Dermis microvascular lymphatic vessel endothelial cell (primary cell): ENCODE measurements around the gene ADAMTS2. TPM values are rescaled to one million over a fixed set of nuclear protein-coding genes. Genes with fewer than 3 reads are reported as not detected.

Experiments used
- DNase-seq, 2 donors: peaks; one replicate each; pipeline versions ENCODE4 v3.0.0 to v3.0.0-alpha.2; 2010; ENCODE audit warnings: low read depth in 2 of 2
- total RNA-seq: library from RNA; depleted of rRNA; stranded (reverse); fragments of >200 nt; gene quantifications from 2 replicates; pipeline ENCODE4 v1.2.1, GENCODE V29; 2014

The ADAMTS2 gene
- total RNA-seq, 1 donor from 2014 or later: not detected

GRCh38 chr5:179254638-179255271, 90.5 kb downstream of the ADAMTS2 start:
- no peak for DNase-seq

GRCh38 chr5:179253730-179254129, 91.5 kb downstream of the ADAMTS2 start:
- no peak for DNase-seq

- no peak for DNase-seq
These were observed 93.8 kb downstream of the ADAMTS2 start for GRCh38 chr5:179251276-179251969.

- DNase-seq: no peak
These were observed 94.6 kb downstream of the ADAMTS2 start for GRCh38 chr5:179250561-179251225.

- DNase-seq: no peak
These were observed 99.0 kb downstream of the ADAMTS2 start for GRCh38 chr5:179246227-179246626.

GRCh38 chr5:179245031-179245430, 100.2 kb downstream of the ADAMTS2 start:
- no peak for DNase-seq

- DNase-seq: no peak
These were observed 101.2 kb downstream of the ADAMTS2 start for GRCh38 chr5:179244044-179244443.

GRCh38 chr5:179243333-179243732, 101.9 kb downstream of the ADAMTS2 start:
- no peak for DNase-seq

- DNase-seq: no peak
These were observed 102.6 kb downstream of the ADAMTS2 start for GRCh38 chr5:179242676-179243075.

- no peak for DNase-seq
These were observed 103.4 kb downstream of the ADAMTS2 start for GRCh38 chr5:179241764-179242370.

- DNase-seq: no peak
These were observed 104.1 kb downstream of the ADAMTS2 start for GRCh38 chr5:179241175-179241574.

GRCh38 chr5:179240561-179240960, 104.7 kb downstream of the ADAMTS2 start:
- no peak for DNase-seq

- no peak for DNase-seq
These were observed 105.8 kb downstream of the ADAMTS2 start for GRCh38 chr5:179239256-179240135.

GRCh38 chr5:179238628-179238970, 106.7 kb downstream of the ADAMTS2 start:
- DNase-seq: no peak

GRCh38 chr5:179237770-179238627, 107.3 kb downstream of the ADAMTS2 start:
- DNase-seq: no peak

GRCh38 chr5:179235416-179236400, 109.6 kb downstream of the ADAMTS2 start:
- DNase-seq: no peak

- DNase-seq: no peak
These were observed 110.6 kb downstream of the ADAMTS2 start for GRCh38 chr5:179234563-179235135.

- no peak for DNase-seq
These were observed 111.2 kb downstream of the ADAMTS2 start for GRCh38 chr5:179233909-179234562.
